HCT116 (cell line): ENCODE data around the gene GMDS.

ENCODE experiments used
- CBX3 ChIP-seq: IDR thresholded peaks from 2 replicates; pipeline ENCODE4 v1.6.1; 2012; ENCODE audit warnings: low read depth
- CTCF ChIP-seq, 3 experiments: fragments of 200-600 bp in 1 of 3; sonication (generic) in 1 of 3; IDR thresholded peaks in 2 of 3; conservative IDR thresholded peaks in 1 of 3; 2 replicates each; pipeline ENCODE4 v1.5.1; 2012 to 2017; ENCODE audit warnings: low read depth in 2 of 3, low read length in 2 of 3, antibody characterized with exemption in 1 of 3, borderline replicate concordance in 1 of 3, control low read depth in 1 of 3, mild to moderate bottlenecking in 1 of 3, mixed read lengths in 1 of 3, mixed run types in 1 of 3, moderate library complexity in 1 of 3; ENCODE audit not compliant: insufficient read depth in 1 of 3
- ELF1 ChIP-seq: IDR thresholded peaks from 2 replicates; pipeline ENCODE4 v1.6.1; 2012; ENCODE audit warnings: low read depth, borderline replicate concordance
- EZH2phosphoT487 ChIP-seq: fragments of 200-600 bp; IDR thresholded peaks from 2 replicates; pipeline ENCODE4 v1.6.1; 2018; ENCODE audit warnings: antibody characterized with exemption, borderline replicate concordance
- JUND ChIP-seq: IDR thresholded peaks from 2 replicates; pipeline ENCODE4 v1.6.1; 2012
- MAX ChIP-seq: IDR thresholded peaks from 2 replicates; pipeline ENCODE4 v1.6.1; 2012
- POLR2A ChIP-seq: IDR thresholded peaks from 2 replicates; pipeline ENCODE4 v1.7.0; 2011; ENCODE audit warnings: borderline replicate concordance; ENCODE audit not compliant: insufficient read depth, insufficient read length; ENCODE audit errors: extremely low read depth
- POLR2AphosphoS5 ChIP-seq: IDR thresholded peaks from 2 replicates; pipeline ENCODE4 v1.6.1; 2011; ENCODE audit warnings: mild to moderate bottlenecking, low read depth, low read length, moderate library complexity
- RAD21 ChIP-seq: IDR thresholded peaks from 2 replicates; pipeline ENCODE4 v1.6.1; 2012; ENCODE audit warnings: low read depth, mild to moderate bottlenecking
- ZNF274 ChIP-seq: fragments of 200-500 bp; sonication (Bioruptor generic); IDR thresholded peaks from 2 replicates; pipeline ENCODE4 v1.6.1; 2014; ENCODE audit warnings: mild to moderate bottlenecking, low read depth, low read length, inconsistent platforms

GRCh38 chr6:2166717-2167116 is 78.7 kb downstream of the GMDS start:
- TF ChIP-seq POLR2AphosphoS5 (no peak), CTCF (IDR thresholded peaks at IDR 0.05 in 2 of 3, conservative IDR thresholded peaks at IDR 0.05 in 1 of 3; ENCODE audit: borderline replicate concordance in 1 of 3, insufficient read depth in 1 of 3, low read depth in 2 of 3, low read length in 2 of 3) (no peak), ELF1 (no peak), POLR2A (no peak), ZNF274 (no peak), JUND (no peak), RAD21 (no peak), EZH2phosphoT487 (no peak), CBX3 (no peak), MAX (no peak)
